Hepatocyte (in vitro differentiated cells): Measurements from ENCODE around the gene TAS2R39.

ENCODE experiments used
- EZH2 ChIP-seq: fragments of 200-600 bp; sonication (generic); IDR thresholded peaks from 2 replicates; pipeline ENCODE4 v1.6.1; 2016; ENCODE audit warnings: antibody characterized with exemption, mild to moderate bottlenecking, borderline replicate concordance
- EZH2phosphoT487 ChIP-seq: fragments of 200-600 bp; sonication (generic); IDR thresholded peaks from one replicate; pipeline ENCODE4 v1.6.1; 2018; ENCODE audit warnings: antibody characterized with exemption, mild to moderate bottlenecking, low read depth, moderate library complexity; ENCODE audit not compliant: unreplicated experiment, severe bottlenecking
- TF ChIP-seq, protein P1 (sequence below): fragments of 200-600 bp; sonication (generic); IDR thresholded peaks from 2 replicates; pipeline ENCODE4 v1.5.1; 2016; ENCODE audit warnings: antibody characterized with exemption, mild to moderate bottlenecking; ENCODE audit not compliant: poor library complexity

GRCh38 chr7:143188994-143189393 lies 5.8 kb downstream of the TAS2R39 start:
- TF ChIP-seq, protein P1, sequence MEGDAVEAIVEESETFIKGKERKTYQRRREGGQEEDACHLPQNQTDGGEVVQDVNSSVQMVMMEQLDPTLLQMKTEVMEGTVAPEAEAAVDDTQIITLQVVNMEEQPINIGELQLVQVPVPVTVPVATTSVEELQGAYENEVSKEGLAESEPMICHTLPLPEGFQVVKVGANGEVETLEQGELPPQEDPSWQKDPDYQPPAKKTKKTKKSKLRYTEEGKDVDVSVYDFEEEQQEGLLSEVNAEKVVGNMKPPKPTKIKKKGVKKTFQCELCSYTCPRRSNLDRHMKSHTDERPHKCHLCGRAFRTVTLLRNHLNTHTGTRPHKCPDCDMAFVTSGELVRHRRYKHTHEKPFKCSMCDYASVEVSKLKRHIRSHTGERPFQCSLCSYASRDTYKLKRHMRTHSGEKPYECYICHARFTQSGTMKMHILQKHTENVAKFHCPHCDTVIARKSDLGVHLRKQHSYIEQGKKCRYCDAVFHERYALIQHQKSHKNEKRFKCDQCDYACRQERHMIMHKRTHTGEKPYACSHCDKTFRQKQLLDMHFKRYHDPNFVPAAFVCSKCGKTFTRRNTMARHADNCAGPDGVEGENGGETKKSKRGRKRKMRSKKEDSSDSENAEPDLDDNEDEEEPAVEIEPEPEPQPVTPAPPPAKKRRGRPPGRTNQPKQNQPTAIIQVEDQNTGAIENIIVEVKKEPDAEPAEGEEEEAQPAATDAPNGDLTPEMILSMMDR = no peak
- TF ChIP-seq EZH2phosphoT487 (no peak), EZH2 (no peak)
